SK-N-SH (cell line): ENCODE data around the gene AUTS2. TPM values are rescaled to one million over a fixed set of nuclear protein-coding genes. Genes with fewer than 3 reads are reported as not detected.

Experiments used
- CTCF ChIA-PET: fragments of 300-600, 350-600 bp; formaldehyde crosslinking; extraction: SDS; loops from one replicate; lab custom pipeline; 2021; lab: Yijun Ruan, JAX
- POLR2A ChIA-PET: fragments of 350-600 bp; sonication (Branson Sonifier 250); formaldehyde crosslinking; extraction: SDS; loops from one replicate; lab custom pipeline; 2020; ENCODE audit warnings: antibody characterized with exemption, inconsistent platforms; lab: Yijun Ruan, JAX
- DNase-seq: peaks from one replicate; pipeline ENCODE4 v3.0.0; 2012
- H2AFZ ChIP-seq: fragments of 200-600 bp; sonication (generic); 2 replicates; pipeline ENCODE4 v1.8.1; 2016; ENCODE audit warnings: antibody characterized with exemption, mild to moderate bottlenecking, low read depth
- H3F3A ChIP-seq: fragments of 200-600 bp; sonication (generic); replicated peaks from 2 replicates; pipeline ENCODE3; 2016; ENCODE audit warnings: antibody characterized with exemption, mild to moderate bottlenecking; ENCODE audit not compliant: insufficient read depth
- H3K27ac ChIP-seq, 2 experiments: fragments of 200-500 bp in 1 of 2; fragments of 200-600 bp in 1 of 2; sonication (Bioruptor generic) in 1 of 2; sonication (generic), shearing (Covaris generic) in 1 of 2; 2 replicates each; pipeline versions ENCODE4 v1.5.1 to v1.6.1; 2014 to 2016; ENCODE audit warnings: low read depth in 2 of 2, inconsistent platforms in 1 of 2, low read length in 1 of 2, mild to moderate bottlenecking in 1 of 2, mixed read lengths in 1 of 2
- H3K27me3 ChIP-seq: fragments of 200-600 bp; sonication (generic), shearing (Covaris generic); 2 replicates; pipeline ENCODE4 v1.6.1; 2016; ENCODE audit warnings: mixed run types; ENCODE audit not compliant: insufficient read depth
- H3K36me3 ChIP-seq, 2 experiments: fragments of 200-500 bp in 1 of 2; fragments of 200-600 bp in 1 of 2; sonication (Bioruptor generic) in 1 of 2; sonication (generic) in 1 of 2; replicated peaks in 1 of 2; 2 replicates each; pipeline versions ENCODE3 to v1.5.1; 2014 to 2016; ENCODE audit warnings: low read length in 1 of 2, mild to moderate bottlenecking in 1 of 2; ENCODE audit not compliant: insufficient read depth in 2 of 2, control insufficient read depth in 1 of 2
- H3K4me1 ChIP-seq, 2 experiments: fragments of 200-500 bp in 1 of 2; fragments of 200-600 bp in 1 of 2; sonication (Bioruptor generic) in 1 of 2; sonication (generic), shearing (Covaris generic) in 1 of 2; 2 replicates each; pipeline versions ENCODE4 v1.5.1 to v1.6.1; 2014 to 2016; ENCODE audit warnings: low read depth in 1 of 2, low read length in 1 of 2, mixed run types in 1 of 2; ENCODE audit not compliant: insufficient read depth in 2 of 2, control insufficient read depth in 1 of 2
- H3K4me2 ChIP-seq: fragments of 200-600 bp; sonication (generic), shearing (Covaris generic); 2 replicates; pipeline ENCODE4 v1.6.1; 2017; ENCODE audit warnings: mixed run types
- H3K4me3 ChIP-seq, 2 experiments: fragments of 200-500 bp in 1 of 2; fragments of 200-600 bp in 1 of 2; sonication (Bioruptor generic) in 1 of 2; sonication (generic), shearing (Covaris generic) in 1 of 2; 2 replicates each; pipeline versions ENCODE4 v1.5.1 to v1.8.1; 2014 to 2016; ENCODE audit warnings: low read depth in 2 of 2, inconsistent platforms in 1 of 2, low read length in 1 of 2, mild to moderate bottlenecking in 1 of 2, mixed read lengths in 1 of 2, moderate library complexity in 1 of 2
- H3K79me2 ChIP-seq: fragments of 200-600 bp; sonication (generic); 2 replicates; pipeline ENCODE4 v1.8.1; 2017; ENCODE audit warnings: mild to moderate bottlenecking; ENCODE audit not compliant: insufficient read depth
- H3K9ac ChIP-seq: fragments of 200-600 bp; sonication (generic); 2 replicates; pipeline ENCODE4 v1.6.1; 2017; ENCODE audit warnings: mixed run types
- H3K9me2 ChIP-seq: fragments of 200-600 bp; sonication (generic); 2 replicates; pipeline ENCODE4 v1.6.1; 2017; ENCODE audit warnings: mixed run types
- H3K9me3 ChIP-seq: fragments of 200-600 bp; sonication (generic); 2 replicates; pipeline ENCODE4 v1.6.1; 2017; ENCODE audit warnings: mixed run types, mild to moderate bottlenecking, moderate library complexity
- H4K20me1 ChIP-seq: fragments of 200-600 bp; sonication (generic); 2 replicates; pipeline ENCODE4 v1.6.1; 2017; ENCODE audit warnings: mild to moderate bottlenecking, mixed run types; ENCODE audit not compliant: insufficient read depth
- EP300 ChIP-seq, 2 experiments: IDR thresholded peaks; 2 replicates each; pipeline versions ENCODE4 v1.4.0 to v1.6.1; 2012; ENCODE audit warnings: borderline replicate concordance in 1 of 2, low read depth in 1 of 2, low read length in 1 of 2
- FOSL2 ChIP-seq: IDR thresholded peaks from 2 replicates; pipeline ENCODE4 v1.4.0; 2012; ENCODE audit warnings: low read depth, mild to moderate bottlenecking, moderate library complexity, borderline replicate concordance
- FOXM1 ChIP-seq: IDR thresholded peaks from 2 replicates; pipeline ENCODE4 v1.4.0; 2012; ENCODE audit warnings: low read depth, mild to moderate bottlenecking
- JUND ChIP-seq: IDR thresholded peaks from 2 replicates; pipeline ENCODE4 v1.4.0; 2012
- MAX ChIP-seq: IDR thresholded peaks from 2 replicates; pipeline ENCODE4 v1.4.0; 2012; ENCODE audit warnings: low read depth
- MXI1 ChIP-seq: IDR thresholded peaks from 2 replicates; pipeline ENCODE4 v1.6.1; 2012; ENCODE audit warnings: mild to moderate bottlenecking, low read depth, low read length, improper control_type of control experiment
- NFIC ChIP-seq: IDR thresholded peaks from 2 replicates; pipeline ENCODE4 v1.4.0; 2012; ENCODE audit warnings: borderline replicate concordance
- PBX3 ChIP-seq: IDR thresholded peaks from 2 replicates; pipeline ENCODE4; 2012
- POLR2AphosphoS5 ChIP-seq: IDR thresholded peaks from 2 replicates; pipeline ENCODE4 v1.6.1; 2012; ENCODE audit warnings: low read depth, low read length
- RAD21 ChIP-seq: IDR thresholded peaks from 2 replicates; pipeline ENCODE4 v1.6.1; 2012; ENCODE audit warnings: mild to moderate bottlenecking, low read length
- SIN3A ChIP-seq: IDR thresholded peaks from 2 replicates; pipeline ENCODE4 v1.6.1; 2012; ENCODE audit warnings: low read depth, mild to moderate bottlenecking, low read length, moderate library complexity, borderline replicate concordance
- TCF12 ChIP-seq: IDR thresholded peaks from 2 replicates; pipeline ENCODE4 v1.4.0; 2012
- WGBS: methylation state at CpG from one replicate; pipeline ENCODE4 v1.1.6; 2017; ENCODE audit warnings: low lambda C conversion rate; 5-methylcytosine and 5-hydroxymethylcytosine counted together
- polyA plus RNA-seq, 3 experiments: library from polyadenylated mRNA; depleted of rRNA; stranded (reverse); fragments of >200 nt; gene quantifications; 2 replicates each; pipeline ENCODE4 v1.2.3, GENCODE V29; 2012

AUTS2 gene
- polyA plus RNA-seq, 1 of the 3 experiments (the other 2 are of a cell fraction): 15.6 TPM

- H3K9ac ChIP-seq: no peak overlapping the region
- WGBS: 88% methylated on average over 3 of the region's 3 CpGs
- peak; percentile 11; the same call in 1 of the 2 replicates for TF ChIP-seq PBX3
- no peak for TF ChIP-seq MXI1
- 0 out of 2 replicates have a peak, but pooled peaks have one; percentile 8 for TF ChIP-seq JUND
- TF ChIP-seq EP300 (IDR thresholded peaks at IDR 0.05; ENCODE audit: borderline replicate concordance in 1 of 2, low read depth in 1 of 2, low read length in 1 of 2): peak in 1 of 2 experiments; percentile 19; a peak in 1 of 4 replicates
- TF ChIP-seq FOXM1: no peak
- no peaks in the 10 kb centered on the region for H4K20me1 ChIP-seq
- H3K4me2 ChIP-seq: no peak overlapping the region
- peaks cover 26 to 34% of the 10 kb centered on the region in 2 experiments; a peak in 3 of 4 replicates for H3K4me1 ChIP-seq
- no peaks in the 10 kb centered on the region for H3K27me3 ChIP-seq
- ChIA-PET CTCF (interaction anchor here (1.2 to 2.2 kb wide), 2 partner anchors 9 to 169 kb away, joined by 3 to 5 read pairs; no protein-coding TSS in a partner anchor), POLR2A (no interaction called here)
- H2AFZ ChIP-seq: no peak overlapping the region
- H3K4me3 ChIP-seq: no peak overlapping the region
- H3K79me2 ChIP-seq: peaks cover 14% of the 10 kb centered on the region; the same call in 1 of the 2 replicates
- peaks cover 32% of the 10 kb centered on the region for H3F3A ChIP-seq
- no peak for DNase-seq
- H3K9me2 ChIP-seq: no peaks in the 10 kb centered on the region
- no peaks in the 10 kb centered on the region for H3K9me3 ChIP-seq
- peak overlapping the region in 1 of 2 experiments; percentile 91; a peak in 1 of 4 replicates for H3K27ac ChIP-seq
- H3K36me3 ChIP-seq: no peaks in the 10 kb centered on the region
Measured at GRCh38 chr7:69873512-69873911, 275.2 kb downstream of the AUTS2 start.

GRCh38 chr7:69878015-69878414 lies 279.7 kb downstream of the AUTS2 start:
- Histone ChIP-seq H3K9me2 (no peaks in the 10 kb centered on the region), H3K36me3 (no peaks in the 10 kb centered on the region), H3F3A (peaks cover 9% of the 10 kb centered on the region), H4K20me1 (no peaks in the 10 kb centered on the region), H3K79me2 (peaks cover 7% of the 10 kb centered on the region), H3K9ac (no peak overlapping the region), H2AFZ (no peak overlapping the region), H3K27ac (no peak overlapping the region), H3K9me3 (no peaks in the 10 kb centered on the region), H3K4me1 (peaks cover 14 to 28% of the 10 kb centered on the region in 2 experiments; a peak in 3 of 4 replicates), H3K4me3 (no peak overlapping the region), H3K4me2 (no peak overlapping the region), H3K27me3 (no peaks in the 10 kb centered on the region)
- no peak for TF ChIP-seq NFIC
- TF ChIP-seq PBX3: no peak
- no peak for TF ChIP-seq RAD21
- TF ChIP-seq TCF12: no peak
- no peak for TF ChIP-seq FOSL2
- TF ChIP-seq SIN3A: no peak
- no peak for TF ChIP-seq POLR2AphosphoS5
- no peak for TF ChIP-seq MAX
- no peak for DNase-seq
- 94% methylated on average over 3 of the region's 3 CpGs for WGBS
- ChIA-PET CTCF (interaction anchor here (1.1 to 1.2 kb wide), 2 partner anchors 14 to 54 kb away, joined by 3 to 6 read pairs; no protein-coding TSS in a partner anchor), POLR2A (no interaction called here)
